ENCODE measurements around the gene SCLT1. TPM values are rescaled to one million over a fixed set of nuclear protein-coding genes. Genes with fewer than 3 reads are reported as not detected.

Gene SCLT1
- polyA plus RNA-seq, 1 of the 3 experiments (the other 2 are of a cell fraction) = 2.2 TPM

DNA sequence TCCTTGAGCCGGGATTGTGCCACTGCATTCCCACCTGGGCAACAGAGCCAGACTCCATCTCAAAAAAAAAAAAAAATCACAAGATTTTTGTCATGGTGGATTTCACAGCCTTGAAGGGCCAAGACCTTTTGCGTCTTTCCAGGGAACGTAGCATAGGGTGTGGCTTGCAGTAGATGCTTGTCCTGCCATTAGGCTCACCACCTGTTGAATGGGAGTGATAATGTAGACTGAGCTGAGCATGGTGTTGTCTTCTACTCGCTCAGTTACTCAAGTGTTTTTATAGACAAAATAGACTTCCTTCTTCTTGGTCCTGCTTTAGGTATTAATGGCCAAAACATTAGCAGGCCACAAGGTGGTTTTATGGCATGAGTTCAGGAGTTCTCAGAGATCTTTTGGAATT lies 243.1 kb downstream of the SCLT1 start:
- no peaks in the 10 kb centered on the region for H3F3A ChIP-seq (replicated peaks; ENCODE audit: insufficient read depth)
- ChIA-PET POLR2A (no interaction called here), CTCF (interaction anchor here (1.0 to 1.3 kb wide), 2 partner anchors 13 to 14 kb away, joined by 3 to 4 read pairs; no protein-coding TSS in a partner anchor)
- no peaks in the 10 kb centered on the region for H3K27me3 ChIP-seq (ENCODE audit: insufficient read depth)
- no peak overlapping the region for H3K4me2 ChIP-seq
- H3K9me2 ChIP-seq = no peaks in the 10 kb centered on the region
- TF ChIP-seq JUND (IDR thresholded peaks at IDR 0.05) = no peak
- no peak for TF ChIP-seq TEAD4 (IDR thresholded peaks at IDR 0.05; ENCODE audit: borderline replicate concordance, insufficient read depth)
- TF ChIP-seq RCOR1 (IDR thresholded peaks at IDR 0.05; ENCODE audit: low read length) = no peak
- no peak for TF ChIP-seq POLR2AphosphoS5 (IDR thresholded peaks at IDR 0.05; ENCODE audit: low read depth, low read length)
- no peak for TF ChIP-seq YY1 (IDR thresholded peaks at IDR 0.05; ENCODE audit: low read depth)
- no peak for TF ChIP-seq CHD2 (IDR thresholded peaks at IDR 0.05; ENCODE audit: low read length, partially characterized antibody)
- no peak overlapping the region for H3K4me3 ChIP-seq (ENCODE audit: low read depth in 2 of 2, low read length in 1 of 2)
- no peaks in the 10 kb centered on the region for H3K9me3 ChIP-seq
- H3K36me3 ChIP-seq (replicated peaks in 1 of 2; ENCODE audit: control insufficient read depth in 1 of 2, insufficient read depth in 2 of 2, low read length in 1 of 2) = peaks cover 34 to 80% of the 10 kb centered on the region in 2 experiments
- H4K20me1 ChIP-seq (ENCODE audit: insufficient read depth) = no peaks in the 10 kb centered on the region
- DNase-seq = no peak
- no peaks in the 10 kb centered on the region for H3K4me1 ChIP-seq (ENCODE audit: control insufficient read depth in 1 of 2, insufficient read depth in 2 of 2, low read depth in 1 of 2, low read length in 1 of 2)
- H3K9ac ChIP-seq = no peak overlapping the region
- H3K79me2 ChIP-seq (ENCODE audit: insufficient read depth) = peaks cover 19% of the 10 kb centered on the region; the same call in 1 of the 2 replicates
- 92% methylated on average over 4 of the region's 4 CpGs for WGBS (ENCODE audit: low lambda C conversion rate)
- H3K27ac ChIP-seq (ENCODE audit: low read depth in 2 of 2, low read length in 1 of 2) = no peak overlapping the region
- no peak overlapping the region for H2AFZ ChIP-seq (ENCODE audit: low read depth)

GRCh38 chr4:128848461-128848860 lies 244.9 kb downstream of the SCLT1 start:
- DNase-seq = no peak
- CTCF ChIA-PET = no interaction called here

DNA sequence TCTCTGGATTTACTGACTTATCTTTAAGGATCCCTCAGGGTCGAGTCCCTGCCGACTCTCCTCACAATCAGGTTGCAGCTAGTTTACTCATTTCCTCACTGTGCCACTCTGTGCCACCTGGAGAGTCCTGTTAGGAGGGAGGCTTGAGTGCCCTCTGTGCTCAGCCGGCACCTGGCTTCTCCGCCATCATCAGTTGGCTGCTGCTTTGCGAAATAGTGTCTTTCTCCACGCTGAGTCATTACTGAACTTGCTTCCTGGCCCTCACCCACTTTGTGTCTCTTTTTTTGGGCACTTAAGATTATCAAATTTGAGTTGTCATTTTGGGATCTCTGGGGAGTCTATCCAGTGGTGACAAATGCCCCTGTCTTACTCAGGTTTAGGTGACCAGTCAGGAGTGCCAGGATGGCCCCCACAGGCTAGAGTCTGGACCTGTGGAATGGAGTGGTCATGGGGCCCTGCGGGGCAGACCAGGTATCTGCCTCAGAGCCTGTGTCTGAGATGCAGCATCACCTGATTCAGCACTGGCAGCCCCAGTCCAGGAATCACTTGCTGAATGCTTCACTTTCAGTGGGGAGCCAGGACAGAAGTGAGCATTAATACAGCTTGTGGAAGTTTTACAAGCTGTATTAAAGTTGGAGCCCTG lies 246.1 kb downstream of the SCLT1 start:
- Histone ChIP-seq H3K4me2 (no peak overlapping the region), H3K36me3 (replicated peaks in 1 of 2; ENCODE audit: control insufficient read depth in 1 of 2, insufficient read depth in 2 of 2, low read length in 1 of 2) (peaks cover 31 to 78% of the 10 kb centered on the region in 2 experiments), H3K79me2 (ENCODE audit: insufficient read depth) (peaks cover 24% of the 10 kb centered on the region; the same call in 1 of the 2 replicates), H3K4me3 (ENCODE audit: low read depth in 2 of 2, low read length in 1 of 2) (no peak overlapping the region), H3K9ac (no peak overlapping the region), H3K9me3 (no peaks in the 10 kb centered on the region), H2AFZ (ENCODE audit: low read depth) (no peak overlapping the region), H3K9me2 (no peaks in the 10 kb centered on the region), H3K4me1 (ENCODE audit: control insufficient read depth in 1 of 2, insufficient read depth in 2 of 2, low read depth in 1 of 2, low read length in 1 of 2) (no peaks in the 10 kb centered on the region), H4K20me1 (ENCODE audit: insufficient read depth) (no peaks in the 10 kb centered on the region), H3K27me3 (ENCODE audit: insufficient read depth) (no peaks in the 10 kb centered on the region), H3F3A (replicated peaks; ENCODE audit: insufficient read depth) (no peaks in the 10 kb centered on the region), H3K27ac (ENCODE audit: low read depth in 2 of 2, low read length in 1 of 2) (no peak overlapping the region)
- DNase-seq = no peak
- POLR2A ChIA-PET = no interaction called here
- WGBS (ENCODE audit: low lambda C conversion rate) = 96% methylated on average over 7 of the region's 7 CpGs
- CTCF ChIA-PET = no interaction called here
- TF ChIP-seq JUND (IDR thresholded peaks at IDR 0.05) = no peak
- TF ChIP-seq ELF1 (IDR thresholded peaks at IDR 0.05) = no peak
- TF ChIP-seq NRF1 (IDR thresholded peaks at IDR 0.05; ENCODE audit: low read depth, low read length) = no peak
- TF ChIP-seq SIN3A (IDR thresholded peaks at IDR 0.05; ENCODE audit: borderline replicate concordance, low read depth, low read length) = no peak
- TF ChIP-seq, protein P1, sequence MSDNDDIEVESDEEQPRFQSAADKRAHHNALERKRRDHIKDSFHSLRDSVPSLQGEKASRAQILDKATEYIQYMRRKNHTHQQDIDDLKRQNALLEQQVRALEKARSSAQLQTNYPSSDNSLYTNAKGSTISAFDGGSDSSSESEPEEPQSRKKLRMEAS (IDR thresholded peaks at IDR 0.05; ENCODE audit: low read depth) = no peak
- no peak for TF ChIP-seq IRF3 (IDR thresholded peaks at IDR 0.05; ENCODE audit: low read depth, low read length)
- no peak for TF ChIP-seq PBX3 (IDR thresholded peaks at IDR 0.05)
- TF ChIP-seq FOSL2 (IDR thresholded peaks at IDR 0.05; ENCODE audit: borderline replicate concordance, low read depth) = no peak
- no peak for TF ChIP-seq REST (IDR thresholded peaks at IDR 0.05; ENCODE audit: low read depth, low read length)

More at GRCh38 chr4:128848461-128848860, 244.9 kb downstream of the SCLT1 start:
- 97% methylated on average over 3 of the region's 3 CpGs for WGBS (ENCODE audit: low lambda C conversion rate)
- POLR2A ChIA-PET = no interaction called here
- Histone ChIP-seq H3K9me3 (no peaks in the 10 kb centered on the region), H3K9ac (no peak overlapping the region), H3K4me2 (no peak overlapping the region), H3K79me2 (ENCODE audit: insufficient read depth) (peaks cover 18% of the 10 kb centered on the region; the same call in 1 of the 2 replicates), H3K4me1 (ENCODE audit: control insufficient read depth in 1 of 2, insufficient read depth in 2 of 2, low read depth in 1 of 2, low read length in 1 of 2) (no peaks in the 10 kb centered on the region), H3F3A (replicated peaks; ENCODE audit: insufficient read depth) (no peaks in the 10 kb centered on the region), H3K27ac (ENCODE audit: low read depth in 2 of 2, low read length in 1 of 2) (no peak overlapping the region), H3K36me3 (replicated peaks in 1 of 2; ENCODE audit: control insufficient read depth in 1 of 2, insufficient read depth in 2 of 2, low read length in 1 of 2) (peaks cover 34 to 80% of the 10 kb centered on the region in 2 experiments), H3K9me2 (no peaks in the 10 kb centered on the region), H4K20me1 (ENCODE audit: insufficient read depth) (no peaks in the 10 kb centered on the region), H3K4me3 (ENCODE audit: low read depth in 2 of 2, low read length in 1 of 2) (no peak overlapping the region), H3K27me3 (ENCODE audit: insufficient read depth) (no peaks in the 10 kb centered on the region), H2AFZ (ENCODE audit: low read depth) (no peak overlapping the region)
- TF ChIP-seq EP300 (IDR thresholded peaks at IDR 0.05; ENCODE audit: borderline replicate concordance in 1 of 2, low read depth in 1 of 2, low read length in 1 of 2) = no peak
- no peak for TF ChIP-seq MEF2A (IDR thresholded peaks at IDR 0.05; ENCODE audit: borderline replicate concordance, low read depth)
- no peak for TF ChIP-seq FOXJ3 (CRISPR knock-in tag; IDR thresholded peaks at IDR 0.05)
- TF ChIP-seq GABPA (IDR thresholded peaks at IDR 0.05; ENCODE audit: low read depth) = no peak
- TF ChIP-seq RFX5 (IDR thresholded peaks at IDR 0.05; ENCODE audit: low read length) = no peak
- no peak for TF ChIP-seq TAF1 (IDR thresholded peaks at IDR 0.05; ENCODE audit: borderline replicate concordance, low read depth, low read length)
- TF ChIP-seq FOSL2 (IDR thresholded peaks at IDR 0.05; ENCODE audit: borderline replicate concordance, low read depth) = no peak
